NT2/D1 (cell line): ENCODE results near the gene EFR3B.

Experiments
- SUZ12 ChIP-seq: IDR thresholded peaks from 2 replicates; pipeline ENCODE4 v1.6.1; 2011; ENCODE audit not compliant: insufficient read length, insufficient read depth; ENCODE audit errors: extremely low read depth
- ZNF274 ChIP-seq: IDR thresholded peaks from 2 replicates; pipeline ENCODE4 v1.6.1; 2011; ENCODE audit warnings: mild to moderate bottlenecking, low read depth, low read length

GRCh38 chr2:25023333-25023732 is 18.5 kb upstream of the EFR3B start:
- TF ChIP-seq ZNF274 (no peak), SUZ12 (no peak)
